HepG2 (cell line): Measurements from ENCODE around the gene AMBRA1. TPM values are rescaled to one million over a fixed set of nuclear protein-coding genes. Genes with fewer than 3 reads are reported as not detected.

ENCODE experiments used
- ATAC-seq: fragments of 200-7000 bp; cut with Tn5 transposase; 3 replicates; pipeline ENCODE4 v1.9.1; 2020; ENCODE audit warnings: mild to moderate bottlenecking, moderate library complexity
- BruUV-seq: library from RNA; stranded (reverse); fragments of 400-500 nt; replicated peaks from 2 replicates; lab custom pipeline; 2021; lab: Mats Ljungman, UMichigan
- CTCF ChIA-PET: fragments of 300-600 bp; formaldehyde crosslinking; extraction: SDS; loops from one replicate; lab custom pipeline; 2021; ENCODE audit warnings: low total read pairs, inconsistent platforms, low intra/inter-chr PET ratio; lab: Yijun Ruan, JAX
- POLR2A ChIA-PET: fragments of 350-600 bp; sonication (Branson Sonifier 250); formaldehyde crosslinking; loops from one replicate; lab custom pipeline; 2020; ENCODE audit warnings: antibody characterized with exemption, inconsistent platforms; lab: Yijun Ruan, JAX
- DNase-seq: peaks from one replicate; pipeline ENCODE4 v3.0.0-alpha.2; 2015; ENCODE audit warnings: low spot score
- FAIRE-seq: peaks from 3 replicates; lab custom pipeline; 2011; peaks lifted over from hg19 to GRCh38; lab: Jason Lieb, UNC
- H2AFZ ChIP-seq: one replicate; pipeline ENCODE4 v1.6.1; 2011; ENCODE audit warnings: low read length, inconsistent platforms
- H3K27ac ChIP-seq: fragments of 300-600 bp; 3 replicates; pipeline ENCODE4 v1.8.0; 2011; ENCODE audit warnings: mixed run types, mild to moderate bottlenecking, mixed read lengths, low read length, inconsistent platforms; ENCODE audit not compliant: insufficient read depth; ENCODE audit errors: extremely low read length
- H3K27me3 ChIP-seq, 2 experiments: fragments of 200-600 bp in 1 of 2; 2 replicates in 1 of 2; 3 replicates in 1 of 2; pipeline versions ENCODE4 v1.6.0 to v1.8.0; 2011; ENCODE audit warnings: low read length in 2 of 2, mild to moderate bottlenecking in 2 of 2, moderate library complexity in 2 of 2, inconsistent platforms in 1 of 2; ENCODE audit not compliant: insufficient read depth in 2 of 2, control insufficient read depth in 1 of 2
- H3K36me3 ChIP-seq, 2 experiments: fragments of 200-600 bp in 1 of 2; replicated peaks in 1 of 2; 2 replicates in 1 of 2; 3 replicates in 1 of 2; pipeline versions ENCODE4 v1.5.1 to v1.8.0; 2011; ENCODE audit warnings: low read length in 2 of 2, inconsistent platforms in 1 of 2; ENCODE audit not compliant: insufficient read depth in 2 of 2, control insufficient read depth in 1 of 2
- H3K4me1 ChIP-seq: 2 replicates; pipeline ENCODE4 v1.5.1; 2012; ENCODE audit warnings: low read length, inconsistent platforms; ENCODE audit not compliant: insufficient read depth
- H3K4me2 ChIP-seq: 2 replicates; pipeline ENCODE4 v1.6.0; 2011; ENCODE audit warnings: low read depth, low read length, inconsistent platforms
- H3K4me3 ChIP-seq, 3 experiments: fragments of 200-600 bp in 1 of 3; sonication (generic), shearing (Covaris generic) in 1 of 3; replicated peaks in 1 of 3; 2 replicates each; pipeline ENCODE4 v1.5.1; 2011 to 2016; ENCODE audit warnings: low read length in 3 of 3, inconsistent platforms in 2 of 3, low read depth in 2 of 3, mild to moderate bottlenecking in 2 of 3, control low read depth in 1 of 3, mixed read lengths in 1 of 3; ENCODE audit not compliant: insufficient read depth in 1 of 3
- H3K79me2 ChIP-seq: one replicate; pipeline ENCODE4 v1.6.1; 2011; ENCODE audit warnings: low read length, inconsistent platforms; ENCODE audit not compliant: insufficient read depth
- H3K9ac ChIP-seq: 2 replicates; pipeline ENCODE4 v1.6.0; 2011; ENCODE audit warnings: mild to moderate bottlenecking, low read depth, low read length, inconsistent platforms; ENCODE audit not compliant: insufficient read depth
- H3K9me3 ChIP-seq: 2 replicates; pipeline ENCODE4 v1.5.1; 2012; ENCODE audit warnings: mild to moderate bottlenecking, low read length
- H4K20me1 ChIP-seq: 2 replicates; pipeline ENCODE4 v1.6.0; 2011; ENCODE audit warnings: inconsistent platforms, mild to moderate bottlenecking, low read length, moderate library complexity; ENCODE audit not compliant: insufficient read depth
- EP300 ChIP-seq, 3 experiments: sonication (generic) in 1 of 3; formaldehyde crosslinking in 1 of 3; IDR thresholded peaks; 2 replicates each; pipeline versions ENCODE4 v1.5.1 to v1.6.1; 2011 to 2020; ENCODE audit warnings: low read depth in 2 of 3, low read length in 2 of 3, borderline replicate concordance in 1 of 3, improper control_type of control experiment in 1 of 3, mild to moderate bottlenecking in 1 of 3, missing genetic modification reagents in 1 of 3, moderate library complexity in 1 of 3
- GLI4 ChIP-seq: sonication (generic); formaldehyde crosslinking; IDR thresholded peaks from 2 replicates; pipeline ENCODE4 v1.5.1; 2020; ENCODE audit warnings: missing genetic modification reagents, mild to moderate bottlenecking, moderate library complexity, borderline replicate concordance
- RELA ChIP-seq: sonication (generic); formaldehyde crosslinking; IDR thresholded peaks from 2 replicates; pipeline ENCODE4 v1.4.0; 2020; ENCODE audit warnings: missing genetic modification reagents
- ZNF510 ChIP-seq: sonication (generic); formaldehyde crosslinking; IDR thresholded peaks from 2 replicates; pipeline ENCODE4 v1.4.0; 2020; ENCODE audit warnings: low read depth, mild to moderate bottlenecking, missing genetic modification reagents
- ZNF850 ChIP-seq: sonication (generic); formaldehyde crosslinking; conservative IDR thresholded peaks from 2 replicates; pipeline ENCODE4 v1.9.0; 2021; ENCODE audit warnings: mild to moderate bottlenecking, missing genetic modification reagents
- WGBS: methylation state at CpG from one replicate; pipeline ENCODE4 v1.1.6; 2017; ENCODE audit warnings: low lambda C conversion rate; 5-methylcytosine and 5-hydroxymethylcytosine counted together
- in situ Hi-C: cut with HindIII; loops from 2 replicates; pipeline ENCODE4 v1.10.0; 2017; ENCODE audit warnings: low pct_unique_long_range_greater_than_20kb; ENCODE audit not compliant: extremely low pct_ligation_motif_present
- intact Hi-C: fragments of 100-400 bp; cut with micrococcal nuclease; formaldehyde crosslinking; loops from one replicate; pipeline ENCODE4 v1.10.0; 2022; ENCODE audit not compliant: unreplicated experiment
- polyA plus RNA-seq, 8 experiments: library from polyadenylated mRNA; depleted of rRNA in 3 of 8; stranded (reverse) in 7 of 8; unstranded in 1 of 8; fragments of >200 nt; fragmentation: Illumina TruSeq in 4 of 8; extraction: Trizol in 4 of 8; gene quantifications; 2 replicates each; pipeline versions ENCODE4 v1.2.1 to v1.2.3, GENCODE V29; 2011 to 2016; ENCODE audit warnings: low read depth in 4 of 8, missing spikeins in 1 of 8, mixed read lengths in 1 of 8; ENCODE audit not compliant: insufficient read depth in 1 of 8
- total RNA-seq, 5 experiments: library from RNA; depleted of rRNA; stranded (reverse); fragments of >200 nt; fragmentation: Illumina TruSeq; extraction: Trizol; gene quantifications; 2 replicates each; pipeline ENCODE4 v1.2.3, GENCODE V29; 2016; ENCODE audit warnings: low read depth in 1 of 5
- TF ChIP-seq, protein P1 (sequence below): sonication (generic); formaldehyde crosslinking; IDR thresholded peaks from 2 replicates; pipeline ENCODE4 v1.5.1; 2020; ENCODE audit warnings: mild to moderate bottlenecking, missing genetic modification reagents, borderline replicate concordance
- TF ChIP-seq, protein P2 (sequence below): sonication (generic); formaldehyde crosslinking; IDR thresholded peaks from 2 replicates; pipeline ENCODE4 v1.5.0; 2020; ENCODE audit warnings: missing genetic modification reagents, mild to moderate bottlenecking, borderline replicate concordance
- TF ChIP-seq, protein P3 (sequence below): IDR thresholded peaks from 2 replicates; pipeline ENCODE4 v1.6.1; 2012; ENCODE audit warnings: low read length, improper control_type of control experiment
- TF ChIP-seq, protein P4 (sequence below): sonication (generic); formaldehyde crosslinking; IDR thresholded peaks from 2 replicates; pipeline ENCODE4 v1.8.0; 2022; ENCODE audit warnings: mild to moderate bottlenecking, missing genetic modification reagents; ENCODE audit not compliant: insufficient replicate concordance

AMBRA1 gene
- total and polyA plus RNA-seq, 2 of the 13 experiments (the other 11 are each of a cell fraction or from before 2014, with no cell fraction given), result 15.7 to 26.0 TPM

DNA sequence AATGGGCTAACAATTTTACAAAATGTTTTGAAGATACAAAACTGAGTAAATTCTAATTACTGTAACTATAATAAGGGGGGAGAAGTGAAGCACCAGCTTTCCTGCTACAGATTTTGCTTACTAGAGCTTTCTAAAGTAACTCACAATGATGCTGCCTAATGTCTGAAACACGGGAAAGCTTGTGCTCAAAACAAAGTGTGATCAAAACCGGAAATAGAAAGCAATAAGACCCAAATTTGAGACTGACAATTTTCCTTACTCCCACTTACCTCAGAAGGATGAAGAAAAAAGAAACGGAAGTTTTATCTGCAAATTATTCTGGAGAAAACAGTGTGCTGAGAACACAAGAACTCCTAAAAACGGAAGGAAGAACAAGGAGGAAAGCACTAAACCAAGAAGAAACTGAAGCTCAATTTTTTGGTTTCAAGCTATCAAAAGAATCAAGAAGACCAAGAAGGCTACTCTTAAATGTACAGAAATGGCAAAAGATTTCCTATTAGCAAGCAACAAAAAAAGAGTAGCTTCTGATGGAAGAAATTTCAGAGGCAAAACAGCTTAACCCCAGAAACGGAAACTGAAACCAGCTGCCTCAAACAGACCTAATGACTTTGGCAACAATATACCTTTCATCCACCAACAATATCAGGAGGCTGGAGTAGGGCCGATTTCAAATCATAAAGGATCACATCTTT, 33.4 kb downstream of the AMBRA1 start:
- Histone ChIP-seq H3K27me3 (no peaks in the 10 kb centered on the region), H3K9me3 (no peaks in the 10 kb centered on the region), H3K79me2 (peaks cover 96% of the 10 kb centered on the region), H3K4me1 (peaks cover 93% of the 10 kb centered on the region), H3K4me2 (peak overlapping the region; percentile 50), H2AFZ (no peak overlapping the region), H4K20me1 (no peaks in the 10 kb centered on the region), H3K27ac (peak overlapping the region; percentile 32), H3K9ac (peak overlapping the region; percentile 48; the same call in 1 of the 2 replicates), H3K4me3 (peak overlapping the region in 1 of 3 experiments; percentile 20; a peak in 1 of 6 replicates), H3K36me3 (no peaks in the 10 kb centered on the region; a peak in 2 of 5 replicates)
- no TSS peak for BruUV-seq
- intact Hi-C loops, result no loop called here
- POLR2A ChIA-PET, result interaction anchor here (1.4 to 1.5 kb wide), 2 partner anchors 33 to 158 kb away, joined by 4 to 5 read pairs; partner anchors contain the start of genes AMBRA1 and F2
- CTCF ChIA-PET, result no interaction called here
- WGBS, result 63% methylated on average over 6 of the region's 6 CpGs
- in situ Hi-C loops, result no loop called here
- peak; percentile 26; the same call in 1 of the 3 replicates for ATAC-seq
- FAIRE-seq, result no peak
- no peak for DNase-seq
- TF ChIP-seq, protein P1, sequence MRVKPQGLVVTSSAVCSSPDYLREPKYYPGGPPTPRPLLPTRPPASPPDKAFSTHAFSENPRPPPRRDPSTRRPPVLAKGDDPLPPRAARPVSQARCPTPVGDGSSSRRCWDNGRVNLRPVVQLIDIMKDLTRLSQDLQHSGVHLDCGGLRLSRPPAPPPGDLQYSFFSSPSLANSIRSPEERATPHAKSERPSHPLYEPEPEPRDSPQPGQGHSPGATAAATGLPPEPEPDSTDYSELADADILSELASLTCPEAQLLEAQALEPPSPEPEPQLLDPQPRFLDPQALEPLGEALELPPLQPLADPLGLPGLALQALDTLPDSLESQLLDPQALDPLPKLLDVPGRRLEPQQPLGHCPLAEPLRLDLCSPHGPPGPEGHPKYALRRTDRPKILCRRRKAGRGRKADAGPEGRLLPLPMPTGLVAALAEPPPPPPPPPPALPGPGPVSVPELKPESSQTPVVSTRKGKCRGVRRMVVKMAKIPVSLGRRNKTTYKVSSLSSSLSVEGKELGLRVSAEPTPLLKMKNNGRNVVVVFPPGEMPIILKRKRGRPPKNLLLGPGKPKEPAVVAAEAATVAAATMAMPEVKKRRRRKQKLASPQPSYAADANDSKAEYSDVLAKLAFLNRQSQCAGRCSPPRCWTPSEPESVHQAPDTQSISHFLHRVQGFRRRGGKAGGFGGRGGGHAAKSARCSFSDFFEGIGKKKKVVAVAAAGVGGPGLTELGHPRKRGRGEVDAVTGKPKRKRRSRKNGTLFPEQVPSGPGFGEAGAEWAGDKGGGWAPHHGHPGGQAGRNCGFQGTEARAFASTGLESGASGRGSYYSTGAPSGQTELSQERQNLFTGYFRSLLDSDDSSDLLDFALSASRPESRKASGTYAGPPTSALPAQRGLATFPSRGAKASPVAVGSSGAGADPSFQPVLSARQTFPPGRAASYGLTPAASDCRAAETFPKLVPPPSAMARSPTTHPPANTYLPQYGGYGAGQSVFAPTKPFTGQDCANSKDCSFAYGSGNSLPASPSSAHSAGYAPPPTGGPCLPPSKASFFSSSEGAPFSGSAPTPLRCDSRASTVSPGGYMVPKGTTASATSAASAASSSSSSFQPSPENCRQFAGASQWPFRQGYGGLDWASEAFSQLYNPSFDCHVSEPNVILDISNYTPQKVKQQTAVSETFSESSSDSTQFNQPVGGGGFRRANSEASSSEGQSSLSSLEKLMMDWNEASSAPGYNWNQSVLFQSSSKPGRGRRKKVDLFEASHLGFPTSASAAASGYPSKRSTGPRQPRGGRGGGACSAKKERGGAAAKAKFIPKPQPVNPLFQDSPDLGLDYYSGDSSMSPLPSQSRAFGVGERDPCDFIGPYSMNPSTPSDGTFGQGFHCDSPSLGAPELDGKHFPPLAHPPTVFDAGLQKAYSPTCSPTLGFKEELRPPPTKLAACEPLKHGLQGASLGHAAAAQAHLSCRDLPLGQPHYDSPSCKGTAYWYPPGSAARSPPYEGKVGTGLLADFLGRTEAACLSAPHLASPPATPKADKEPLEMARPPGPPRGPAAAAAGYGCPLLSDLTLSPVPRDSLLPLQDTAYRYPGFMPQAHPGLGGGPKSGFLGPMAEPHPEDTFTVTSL (CRISPR knock-in tag), result no peak
- no peak for TF ChIP-seq ZNF510 (CRISPR knock-in tag)
- TF ChIP-seq, protein P2, sequence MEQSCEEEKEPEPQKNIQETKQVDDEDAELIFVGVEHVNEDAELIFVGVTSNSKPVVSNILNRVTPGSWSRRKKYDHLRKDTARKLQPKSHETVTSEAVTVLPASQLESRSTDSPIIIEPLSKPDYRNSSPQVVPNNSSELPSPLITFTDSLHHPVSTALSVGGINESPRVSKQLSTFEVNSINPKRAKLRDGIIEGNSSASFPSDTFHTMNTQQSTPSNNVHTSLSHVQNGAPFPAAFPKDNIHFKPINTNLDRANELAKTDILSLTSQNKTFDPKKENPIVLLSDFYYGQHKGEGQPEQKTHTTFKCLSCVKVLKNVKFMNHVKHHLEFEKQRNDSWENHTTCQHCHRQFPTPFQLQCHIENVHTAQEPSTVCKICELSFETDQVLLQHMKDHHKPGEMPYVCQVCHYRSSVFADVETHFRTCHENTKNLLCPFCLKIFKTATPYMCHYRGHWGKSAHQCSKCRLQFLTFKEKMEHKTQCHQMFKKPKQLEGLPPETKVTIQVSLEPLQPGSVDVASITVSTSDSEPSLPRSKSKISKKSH (CRISPR knock-in tag), result no peak
- no peak for TF ChIP-seq RELA (CRISPR knock-in tag)
- TF ChIP-seq, protein P3, sequence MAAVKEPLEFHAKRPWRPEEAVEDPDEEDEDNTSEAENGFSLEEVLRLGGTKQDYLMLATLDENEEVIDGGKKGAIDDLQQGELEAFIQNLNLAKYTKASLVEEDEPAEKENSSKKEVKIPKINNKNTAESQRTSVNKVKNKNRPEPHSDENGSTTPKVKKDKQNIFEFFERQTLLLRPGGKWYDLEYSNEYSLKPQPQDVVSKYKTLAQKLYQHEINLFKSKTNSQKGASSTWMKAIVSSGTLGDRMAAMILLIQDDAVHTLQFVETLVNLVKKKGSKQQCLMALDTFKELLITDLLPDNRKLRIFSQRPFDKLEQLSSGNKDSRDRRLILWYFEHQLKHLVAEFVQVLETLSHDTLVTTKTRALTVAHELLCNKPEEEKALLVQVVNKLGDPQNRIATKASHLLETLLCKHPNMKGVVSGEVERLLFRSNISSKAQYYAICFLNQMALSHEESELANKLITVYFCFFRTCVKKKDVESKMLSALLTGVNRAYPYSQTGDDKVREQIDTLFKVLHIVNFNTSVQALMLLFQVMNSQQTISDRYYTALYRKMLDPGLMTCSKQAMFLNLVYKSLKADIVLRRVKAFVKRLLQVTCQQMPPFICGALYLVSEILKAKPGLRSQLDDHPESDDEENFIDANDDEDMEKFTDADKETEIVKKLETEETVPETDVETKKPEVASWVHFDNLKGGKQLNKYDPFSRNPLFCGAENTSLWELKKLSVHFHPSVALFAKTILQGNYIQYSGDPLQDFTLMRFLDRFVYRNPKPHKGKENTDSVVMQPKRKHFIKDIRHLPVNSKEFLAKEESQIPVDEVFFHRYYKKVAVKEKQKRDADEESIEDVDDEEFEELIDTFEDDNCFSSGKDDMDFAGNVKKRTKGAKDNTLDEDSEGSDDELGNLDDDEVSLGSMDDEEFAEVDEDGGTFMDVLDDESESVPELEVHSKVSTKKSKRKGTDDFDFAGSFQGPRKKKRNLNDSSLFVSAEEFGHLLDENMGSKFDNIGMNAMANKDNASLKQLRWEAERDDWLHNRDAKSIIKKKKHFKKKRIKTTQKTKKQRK, result no peak
- TF ChIP-seq, protein P4, sequence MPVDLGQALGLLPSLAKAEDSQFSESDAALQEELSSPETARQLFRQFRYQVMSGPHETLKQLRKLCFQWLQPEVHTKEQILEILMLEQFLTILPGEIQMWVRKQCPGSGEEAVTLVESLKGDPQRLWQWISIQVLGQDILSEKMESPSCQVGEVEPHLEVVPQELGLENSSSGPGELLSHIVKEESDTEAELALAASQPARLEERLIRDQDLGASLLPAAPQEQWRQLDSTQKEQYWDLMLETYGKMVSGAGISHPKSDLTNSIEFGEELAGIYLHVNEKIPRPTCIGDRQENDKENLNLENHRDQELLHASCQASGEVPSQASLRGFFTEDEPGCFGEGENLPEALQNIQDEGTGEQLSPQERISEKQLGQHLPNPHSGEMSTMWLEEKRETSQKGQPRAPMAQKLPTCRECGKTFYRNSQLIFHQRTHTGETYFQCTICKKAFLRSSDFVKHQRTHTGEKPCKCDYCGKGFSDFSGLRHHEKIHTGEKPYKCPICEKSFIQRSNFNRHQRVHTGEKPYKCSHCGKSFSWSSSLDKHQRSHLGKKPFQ (CRISPR knock-in tag), result no peak
- TF ChIP-seq EP300 (IDR thresholded peaks at IDR 0.05; ENCODE audit: low read depth in 2 of 2, low read length in 2 of 2), result no peak
- no peak for TF ChIP-seq EP300 (CRISPR knock-in tag; IDR thresholded peaks at IDR 0.05; ENCODE audit: borderline replicate concordance)
- no peak for TF ChIP-seq ZNF850 (CRISPR knock-in tag)
- TF ChIP-seq GLI4 (CRISPR knock-in tag), result no peak
